Choroid plexus epithelial cell (primary cell): Measurements from ENCODE around the gene ATF6.

Source experiments
- DNase-seq: peaks from one replicate; pipeline ENCODE4 v3.0.0-alpha.2; 2010; ENCODE audit warnings: low read depth
- H3K4me3 ChIP-seq: 2 replicates; pipeline ENCODE4 v1.5.1; 2011; ENCODE audit warnings: low read depth, mild to moderate bottlenecking, control low read depth, low read length, moderate library complexity
- CTCF ChIP-seq: conservative IDR thresholded peaks from 2 replicates; pipeline ENCODE4 v1.5.1; 2011; ENCODE audit warnings: low read depth, mild to moderate bottlenecking, control low read depth, inconsistent platforms, low read length, moderate library complexity

Gene ATF6

GRCh38 chr1:161885759-161886158, 119.6 kb downstream of the ATF6 start:
- DNase-seq, result no peak
- no peak for TF ChIP-seq CTCF
- no peak overlapping the region for H3K4me3 ChIP-seq

GRCh38 chr1:161886589-161886988, 120.5 kb downstream of the ATF6 start:
- no peak for DNase-seq
- no peak for TF ChIP-seq CTCF
- H3K4me3 ChIP-seq, result no peak overlapping the region

GRCh38 chr1:161887730-161888287, 121.7 kb downstream of the ATF6 start:
- no peak overlapping the region for H3K4me3 ChIP-seq
- DNase-seq, result no peak
- TF ChIP-seq CTCF, result no peak

- DNase-seq, result no peak
- no peak for TF ChIP-seq CTCF
- no peak overlapping the region for H3K4me3 ChIP-seq
These were observed 124.5 kb downstream of the ATF6 start for GRCh38 chr1:161890574-161890973.

- DNase-seq, result no peak
- H3K4me3 ChIP-seq, result no peak overlapping the region
- no peak for TF ChIP-seq CTCF
These were observed 133.0 kb downstream of the ATF6 start for GRCh38 chr1:161899091-161899490.

GRCh38 chr1:161900160-161900559, 134.0 kb downstream of the ATF6 start:
- no peak for DNase-seq
- no peak for TF ChIP-seq CTCF

GRCh38 chr1:161902182-161902581, 136.1 kb downstream of the ATF6 start:
- DNase-seq, result no peak
- H3K4me3 ChIP-seq, result no peak overlapping the region
- TF ChIP-seq CTCF, result no peak

More at GRCh38 chr1:161900160-161900559, 134.0 kb downstream of the ATF6 start:
- no peak overlapping the region for H3K4me3 ChIP-seq
